Central memory CD8-positive, alpha-beta T cell (primary cell): Measurements from ENCODE around the gene LIX1.

Experiments used
- ATAC-seq: fragments of 150-1000 bp; cut with Tn5 transposase; replicated peaks from 2 replicates; pipeline ENCODE4 v1.10.0; 2022; ENCODE audit warnings: mild to moderate bottlenecking, moderate FRiP score, moderate number of reproducible peaks; ENCODE audit not compliant: poor library complexity, severe bottlenecking; ENCODE audit errors: extremely low read depth
- DNase-seq, 2 donors: peaks; one replicate each; pipeline ENCODE4 v3.0.0; 2021; ENCODE audit warnings: low spot score in 2 of 2
- H3K27ac Mint-ChIP-seq: one replicate; pipeline ENCODE4 v1.8.0; 2022; ENCODE audit warnings: low read depth, mild to moderate bottlenecking, moderate library complexity, mixed read lengths
- H3K27me3 Mint-ChIP-seq: one replicate; pipeline ENCODE4 v1.8.0; 2022; ENCODE audit warnings: mixed read lengths
- H3K36me3 Mint-ChIP-seq: one replicate; pipeline ENCODE4 v1.8.0; 2022; ENCODE audit warnings: mild to moderate bottlenecking, moderate library complexity, mixed read lengths; ENCODE audit not compliant: insufficient read depth
- H3K4me1 Mint-ChIP-seq: one replicate; pipeline ENCODE4 v1.8.0; 2022; ENCODE audit warnings: mixed read lengths
- H3K4me3 Mint-ChIP-seq: one replicate; pipeline ENCODE4 v1.8.0; 2022; ENCODE audit warnings: mild to moderate bottlenecking, moderate library complexity, mixed read lengths
- H3K9me3 Mint-ChIP-seq: one replicate; pipeline ENCODE4 v1.8.0; 2022; ENCODE audit warnings: mixed read lengths

LIX1 gene

GRCh38 chr5:97049175-97049574 is 93.2 kb downstream of the LIX1 start:
- Mint-ChIP-seq H3K4me1 (no peaks in the 10 kb centered on the region), H3K9me3 (no peaks in the 10 kb centered on the region), H3K27me3 (peaks cover 9% of the 10 kb centered on the region), H3K36me3 (no peaks in the 10 kb centered on the region), H3K4me3 (no peak overlapping the region), H3K27ac (no peak overlapping the region)
- ATAC-seq (no peak), DNase-seq (no peak)

GRCh38 chr5:97047076-97047475 is 95.3 kb downstream of the LIX1 start:
- no peak overlapping the region for H3K27ac Mint-ChIP-seq
- H3K27me3 Mint-ChIP-seq = no peaks in the 10 kb centered on the region
- DNase-seq (no peak), ATAC-seq (no peak)
- H3K4me1 Mint-ChIP-seq = no peaks in the 10 kb centered on the region
- no peak overlapping the region for H3K4me3 Mint-ChIP-seq
- H3K9me3 Mint-ChIP-seq = no peaks in the 10 kb centered on the region
- no peaks in the 10 kb centered on the region for H3K36me3 Mint-ChIP-seq

- DNase-seq (no peak), ATAC-seq (no peak)
- no peak overlapping the region for H3K27ac Mint-ChIP-seq
- H3K4me3 Mint-ChIP-seq = no peak overlapping the region
- H3K4me1 Mint-ChIP-seq = no peaks in the 10 kb centered on the region
- H3K9me3 Mint-ChIP-seq = no peaks in the 10 kb centered on the region
- H3K36me3 Mint-ChIP-seq = no peaks in the 10 kb centered on the region
- no peaks in the 10 kb centered on the region for H3K27me3 Mint-ChIP-seq
These were observed 96.0 kb downstream of the LIX1 start for GRCh38 chr5:97046270-97046982.

GRCh38 chr5:97044052-97044451 is 98.4 kb downstream of the LIX1 start:
- DNase-seq (no peak), ATAC-seq (no peak)
- Mint-ChIP-seq H3K27ac (no peak overlapping the region), H3K36me3 (no peaks in the 10 kb centered on the region), H3K9me3 (no peaks in the 10 kb centered on the region), H3K4me1 (peaks cover under 1% of the 10 kb centered on the region), H3K4me3 (no peak overlapping the region), H3K27me3 (no peaks in the 10 kb centered on the region)

- no peaks in the 10 kb centered on the region for H3K27me3 Mint-ChIP-seq
- DNase-seq (no peak), ATAC-seq (no peak)
- H3K27ac Mint-ChIP-seq = no peak overlapping the region
- H3K4me1 Mint-ChIP-seq = peaks cover 5% of the 10 kb centered on the region
- no peaks in the 10 kb centered on the region for H3K9me3 Mint-ChIP-seq
- peaks cover 3% of the 10 kb centered on the region for H3K36me3 Mint-ChIP-seq
- no peak overlapping the region for H3K4me3 Mint-ChIP-seq
These were observed 98.9 kb downstream of the LIX1 start for GRCh38 chr5:97043511-97043910.

GRCh38 chr5:97042996-97043395 is 99.4 kb downstream of the LIX1 start:
- no peaks in the 10 kb centered on the region for H3K27me3 Mint-ChIP-seq
- peaks cover 3% of the 10 kb centered on the region for H3K36me3 Mint-ChIP-seq
- no peak overlapping the region for H3K4me3 Mint-ChIP-seq
- H3K4me1 Mint-ChIP-seq = peaks cover 5% of the 10 kb centered on the region
- no peaks in the 10 kb centered on the region for H3K9me3 Mint-ChIP-seq
- no peak for DNase-seq
- ATAC-seq = no peak
- no peak overlapping the region for H3K27ac Mint-ChIP-seq
